ENCODE results near the gene SV2A.

Gene SV2A

DNA sequence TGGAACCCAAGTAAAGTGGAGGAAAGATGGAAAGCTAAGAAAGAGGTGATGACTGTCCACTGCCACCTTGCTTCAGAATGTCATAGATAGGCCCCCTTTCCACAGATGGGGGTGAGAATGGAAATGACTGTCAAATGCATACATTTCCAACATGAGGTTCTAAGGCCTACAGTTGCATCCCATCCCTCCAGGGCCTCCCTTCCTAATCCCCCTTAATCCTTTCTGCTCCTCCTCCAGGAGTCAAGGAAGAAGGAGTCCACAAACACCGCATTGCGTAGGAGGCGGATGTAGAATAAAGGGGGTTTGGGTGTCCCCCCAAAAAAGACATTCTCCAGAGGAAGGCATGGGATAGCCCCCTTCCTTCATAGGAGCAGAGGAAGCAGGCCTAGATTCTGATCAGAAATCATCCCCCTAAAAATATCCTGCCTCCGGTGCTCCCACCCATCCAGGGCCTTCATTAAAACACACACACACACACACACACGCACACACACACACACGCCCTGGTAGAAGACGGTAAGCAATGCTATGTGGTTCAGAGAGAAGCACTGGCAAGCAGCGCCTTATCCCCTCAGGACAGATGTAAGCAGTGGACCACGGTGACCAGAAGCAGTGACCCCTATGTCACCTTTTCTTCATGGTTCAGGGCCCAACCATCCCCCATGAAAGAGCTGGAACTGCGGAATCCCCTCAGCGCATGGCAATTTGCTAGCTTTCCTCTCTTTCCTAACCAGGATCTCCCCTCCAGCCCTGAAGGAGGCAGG, 2.0 kb downstream of the SV2A start:
- TF ChIP-seq, protein P1, sequence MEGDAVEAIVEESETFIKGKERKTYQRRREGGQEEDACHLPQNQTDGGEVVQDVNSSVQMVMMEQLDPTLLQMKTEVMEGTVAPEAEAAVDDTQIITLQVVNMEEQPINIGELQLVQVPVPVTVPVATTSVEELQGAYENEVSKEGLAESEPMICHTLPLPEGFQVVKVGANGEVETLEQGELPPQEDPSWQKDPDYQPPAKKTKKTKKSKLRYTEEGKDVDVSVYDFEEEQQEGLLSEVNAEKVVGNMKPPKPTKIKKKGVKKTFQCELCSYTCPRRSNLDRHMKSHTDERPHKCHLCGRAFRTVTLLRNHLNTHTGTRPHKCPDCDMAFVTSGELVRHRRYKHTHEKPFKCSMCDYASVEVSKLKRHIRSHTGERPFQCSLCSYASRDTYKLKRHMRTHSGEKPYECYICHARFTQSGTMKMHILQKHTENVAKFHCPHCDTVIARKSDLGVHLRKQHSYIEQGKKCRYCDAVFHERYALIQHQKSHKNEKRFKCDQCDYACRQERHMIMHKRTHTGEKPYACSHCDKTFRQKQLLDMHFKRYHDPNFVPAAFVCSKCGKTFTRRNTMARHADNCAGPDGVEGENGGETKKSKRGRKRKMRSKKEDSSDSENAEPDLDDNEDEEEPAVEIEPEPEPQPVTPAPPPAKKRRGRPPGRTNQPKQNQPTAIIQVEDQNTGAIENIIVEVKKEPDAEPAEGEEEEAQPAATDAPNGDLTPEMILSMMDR (IDR thresholded peaks at IDR 0.05) = no peak

DNA sequence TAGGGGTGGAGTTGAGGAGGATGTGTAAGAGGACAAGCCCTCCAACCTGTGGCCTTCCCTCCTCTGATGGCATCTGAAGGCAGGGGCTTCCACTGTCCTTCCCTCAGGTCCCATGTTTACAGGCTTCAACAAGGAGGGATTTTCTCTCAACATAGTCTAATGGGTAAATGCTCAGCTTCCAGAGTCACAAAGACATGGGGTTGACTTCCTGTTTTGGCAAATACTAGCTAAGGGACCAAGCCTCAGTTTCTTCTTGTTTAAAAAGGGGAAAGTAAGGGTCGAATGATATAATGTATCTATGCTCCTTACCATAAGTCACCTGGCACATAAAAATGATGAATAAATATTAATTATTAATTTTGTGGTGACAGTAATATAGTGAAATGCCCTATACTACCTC, 3.1 kb downstream of the SV2A start:
- TF ChIP-seq, protein P1 (IDR thresholded peaks at IDR 0.05) = no peak

DNA sequence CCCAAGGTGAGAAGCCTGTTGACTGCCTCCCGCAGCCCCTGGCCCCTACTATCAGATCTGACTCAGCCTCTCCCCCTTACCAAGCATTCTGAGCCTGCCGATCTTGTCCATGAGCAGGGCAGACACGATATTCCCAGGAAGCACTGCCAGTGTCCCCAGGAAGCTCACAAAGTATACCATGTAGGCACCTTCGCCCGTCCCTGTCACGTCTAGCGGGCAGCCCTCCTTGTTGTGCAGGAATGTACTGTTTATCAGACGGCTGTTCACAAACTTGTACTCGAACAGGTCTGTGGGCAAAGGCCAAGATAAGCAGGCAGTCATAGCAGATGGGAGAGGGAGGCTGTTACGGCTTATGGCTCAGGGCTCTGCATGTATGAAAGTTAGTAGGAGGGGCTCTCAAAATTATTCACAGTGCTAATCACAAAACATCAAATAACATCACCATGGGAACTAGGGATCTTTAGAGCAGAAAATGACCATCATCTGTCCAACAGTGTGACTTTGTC, 11.0 kb downstream of the SV2A start:
- TF ChIP-seq, protein P1 (IDR thresholded peaks at IDR 0.05) = no peak

DNA sequence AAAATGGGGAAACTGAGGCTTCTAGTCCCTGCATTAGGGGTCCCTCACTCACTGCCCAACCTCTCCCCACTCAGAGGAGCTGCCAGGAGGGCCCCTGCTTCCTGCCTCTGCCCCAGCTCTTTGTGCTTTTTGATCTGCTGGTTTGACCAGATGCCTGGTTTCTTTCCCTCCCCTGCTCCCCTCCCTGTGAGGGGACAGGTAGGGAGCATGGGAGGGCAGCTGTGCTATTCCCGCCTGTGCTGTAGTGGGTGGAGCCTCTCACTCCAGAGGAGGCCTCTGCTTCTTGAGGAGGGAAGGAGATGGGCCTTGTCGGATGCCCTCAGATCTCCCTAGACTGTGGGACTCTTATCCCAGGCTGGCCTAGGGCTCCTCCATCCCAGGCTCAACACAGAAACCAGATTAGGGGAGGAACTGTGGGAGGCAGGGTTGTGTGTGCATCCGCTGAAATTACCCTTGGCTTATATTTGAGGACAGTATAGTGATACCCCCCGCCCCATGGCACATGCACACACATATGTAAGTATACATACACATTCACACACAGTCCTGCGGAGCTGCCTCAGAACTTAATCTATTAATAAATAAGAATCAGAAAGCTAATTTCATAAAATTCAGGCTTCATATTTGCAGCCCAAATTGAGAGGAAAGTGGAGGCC, 13.7 kb downstream of the SV2A start:
- TF ChIP-seq, protein P1 (IDR thresholded peaks at IDR 0.05) = no peak

DNA sequence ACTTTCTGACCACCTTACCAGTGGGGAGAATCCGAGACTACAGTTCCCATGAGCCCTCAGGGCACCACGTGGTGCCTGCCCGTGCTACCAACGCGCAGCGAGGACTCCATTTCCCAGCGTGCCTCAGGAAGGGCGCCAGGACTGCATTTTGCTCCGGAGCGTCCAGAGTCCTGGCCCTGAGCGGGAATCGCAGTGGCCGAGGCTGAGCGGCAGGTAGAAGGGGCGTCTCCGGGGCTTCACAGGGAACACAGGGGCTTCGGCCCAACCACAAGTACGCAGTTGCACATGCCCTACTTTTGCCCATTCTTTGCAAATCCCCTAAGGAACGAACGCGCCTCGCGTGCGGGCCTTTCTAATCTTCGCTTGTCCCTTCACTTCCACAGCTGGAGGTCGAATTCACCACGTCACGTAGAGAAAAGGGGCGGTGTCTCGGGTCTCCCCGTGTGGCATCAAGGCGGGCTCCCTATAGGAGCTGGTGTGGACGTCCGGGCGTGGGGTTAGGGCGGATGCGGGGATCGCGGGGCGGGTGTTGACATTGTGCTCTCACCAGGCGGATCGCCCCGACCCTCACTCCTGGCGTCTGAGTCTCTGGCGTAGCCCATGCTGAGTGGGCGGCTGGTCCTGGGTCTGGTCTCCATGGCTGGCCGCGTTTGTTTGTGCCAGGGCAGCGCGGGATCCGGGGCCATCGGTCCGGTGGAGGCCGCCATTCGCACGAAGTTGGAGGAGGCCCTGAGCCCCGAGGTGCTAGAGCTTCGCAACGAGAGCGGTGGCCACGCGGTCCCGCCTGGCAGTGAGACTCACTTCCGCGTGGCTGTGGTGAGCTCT, 18.0 kb downstream of the SV2A start, which contains the start of gene BOLA1:
Gene BOLA1, plus strand, starts transcription at position 109 of the 825 bp plus-strand sequence. Its CDS starts 492 bp downstream, at position 601.
- TF ChIP-seq, protein P1 (IDR thresholded peaks at IDR 0.05) = no peak

DNA sequence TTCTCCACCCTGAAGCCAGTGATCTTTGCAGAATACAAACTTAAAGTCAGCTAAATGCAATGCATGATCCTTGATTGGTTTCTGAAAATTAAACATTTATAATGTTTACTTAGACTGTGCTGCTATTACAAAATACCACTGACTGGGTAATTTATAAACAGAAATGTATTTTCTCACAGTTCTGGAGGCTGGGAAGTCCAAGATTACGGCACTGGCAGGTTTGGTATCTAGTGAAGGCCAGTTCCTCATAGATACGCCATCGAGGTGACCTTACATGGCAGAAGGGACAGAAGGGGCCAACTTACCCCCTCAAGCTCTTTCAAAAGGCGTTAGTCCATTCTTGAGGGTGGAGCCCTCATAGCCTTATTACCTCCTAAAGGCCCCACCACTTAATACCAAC, 21.1 kb downstream of the SV2A start:
- TF ChIP-seq, protein P1 (IDR thresholded peaks at IDR 0.05) = no peak

DNA sequence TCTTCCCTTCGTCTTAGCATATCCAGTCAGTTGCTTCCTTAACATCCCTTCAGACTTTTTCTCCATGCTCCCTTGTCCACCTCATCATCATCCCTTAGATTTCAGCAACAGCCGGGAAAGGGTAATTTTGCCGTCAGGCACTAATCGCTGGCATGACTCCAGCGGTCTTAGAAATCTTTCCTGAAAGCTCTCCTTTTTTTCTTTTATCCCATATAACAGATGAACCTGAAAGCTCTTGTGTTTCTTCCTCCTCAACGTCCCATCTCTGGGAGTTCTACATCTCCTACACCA, 28.7 kb downstream of the SV2A start:
- TF ChIP-seq, protein P1 (IDR thresholded peaks at IDR 0.05) = no peak

All from LNCAP (cell line).